ENCODE results near the gene PSKH1.

PSKH1 gene

GRCh38 chr16:67865318-67865717, 27.7 kb upstream of the PSKH1 start:
- no peak for DNase-seq (ENCODE audit: low read depth, low spot score)

- DNase-seq (ENCODE audit: low read depth, low spot score), result no peak
Observed at GRCh38 chr16:67868290-67868689, 24.8 kb upstream of the PSKH1 start.

GRCh38 chr16:67869653-67870052, 23.4 kb upstream of the PSKH1 start:
- no peak for DNase-seq (ENCODE audit: low read depth, low spot score)

GRCh38 chr16:67871256-67871655, 21.8 kb upstream of the PSKH1 start:
- DNase-seq (ENCODE audit: low read depth, low spot score), result no peak

- DNase-seq (ENCODE audit: low read depth, low spot score), result no peak
Observed at GRCh38 chr16:67872131-67872630, 20.9 kb upstream of the PSKH1 start.

GRCh38 chr16:67872631-67873434, 20.2 kb upstream of the PSKH1 start, which contains the start of gene EDC4:
EDC4 (plus strand) TSS chr16:67873052; CDS start chr16:67873262, 210 bp downstream.
- DNase-seq (ENCODE audit: low read depth, low spot score), result no peak

GRCh38 chr16:67873435-67874370, 19.4 kb upstream of the PSKH1 start:
- DNase-seq (ENCODE audit: low read depth, low spot score), result no peak

GRCh38 chr16:67874372-67874771, 18.7 kb upstream of the PSKH1 start:
- DNase-seq (ENCODE audit: low read depth, low spot score), result no peak

- no peak for DNase-seq (ENCODE audit: low read depth, low spot score)
Observed at GRCh38 chr16:67877064-67877463, 16.0 kb upstream of the PSKH1 start.

- DNase-seq (ENCODE audit: low read depth, low spot score), result no peak
Observed at GRCh38 chr16:67878232-67878631, 14.8 kb upstream of the PSKH1 start.

- no peak for DNase-seq (ENCODE audit: low read depth, low spot score)
Observed at GRCh38 chr16:67878846-67879245, 14.2 kb upstream of the PSKH1 start.

GRCh38 chr16:67879462-67879861, 13.6 kb upstream of the PSKH1 start:
- DNase-seq (ENCODE audit: low read depth, low spot score), result no peak

- DNase-seq (ENCODE audit: low read depth, low spot score), result no peak
Observed at GRCh38 chr16:67879936-67880335, 13.1 kb upstream of the PSKH1 start.

- no peak for DNase-seq (ENCODE audit: low read depth, low spot score)
Observed at GRCh38 chr16:67880584-67880983, 12.5 kb upstream of the PSKH1 start.

- no peak for DNase-seq (ENCODE audit: low read depth, low spot score)
Observed at GRCh38 chr16:67881621-67882161, 11.4 kb upstream of the PSKH1 start.

- no peak for DNase-seq (ENCODE audit: low read depth, low spot score)
Observed at GRCh38 chr16:67882374-67883145, 10.5 kb upstream of the PSKH1 start.

- no peak for DNase-seq (ENCODE audit: low read depth, low spot score)
Observed at GRCh38 chr16:67883146-67883871, 9.7 kb upstream of the PSKH1 start.

GRCh38 chr16:67883872-67884261, 9.2 kb upstream of the PSKH1 start:
- no peak for DNase-seq (ENCODE audit: low read depth, low spot score)

- DNase-seq (ENCODE audit: low read depth, low spot score), result peak; percentile 69
Observed at GRCh38 chr16:67884684-67885083, 8.4 kb upstream of the PSKH1 start, which contains the start of gene NRN1L. NRN1L (plus strand) TSS chr16:67884885; CDS start chr16:67884904, 19 bp downstream.

GRCh38 chr16:67885545-67885944, 7.5 kb upstream of the PSKH1 start:
- no peak for DNase-seq (ENCODE audit: low read depth, low spot score)

Data from smooth muscle cell of the brain vasculature (primary cell).